Embryonic facial prominence (tissue), 1 donor: ENCODE data around the gene TMEM114.

ENCODE experiments used
- DNase-seq: peaks from one replicate; pipeline ENCODE4 v3.0.0-alpha.2; 2016; ENCODE audit errors: extremely low spot score

Gene TMEM114

DNA sequence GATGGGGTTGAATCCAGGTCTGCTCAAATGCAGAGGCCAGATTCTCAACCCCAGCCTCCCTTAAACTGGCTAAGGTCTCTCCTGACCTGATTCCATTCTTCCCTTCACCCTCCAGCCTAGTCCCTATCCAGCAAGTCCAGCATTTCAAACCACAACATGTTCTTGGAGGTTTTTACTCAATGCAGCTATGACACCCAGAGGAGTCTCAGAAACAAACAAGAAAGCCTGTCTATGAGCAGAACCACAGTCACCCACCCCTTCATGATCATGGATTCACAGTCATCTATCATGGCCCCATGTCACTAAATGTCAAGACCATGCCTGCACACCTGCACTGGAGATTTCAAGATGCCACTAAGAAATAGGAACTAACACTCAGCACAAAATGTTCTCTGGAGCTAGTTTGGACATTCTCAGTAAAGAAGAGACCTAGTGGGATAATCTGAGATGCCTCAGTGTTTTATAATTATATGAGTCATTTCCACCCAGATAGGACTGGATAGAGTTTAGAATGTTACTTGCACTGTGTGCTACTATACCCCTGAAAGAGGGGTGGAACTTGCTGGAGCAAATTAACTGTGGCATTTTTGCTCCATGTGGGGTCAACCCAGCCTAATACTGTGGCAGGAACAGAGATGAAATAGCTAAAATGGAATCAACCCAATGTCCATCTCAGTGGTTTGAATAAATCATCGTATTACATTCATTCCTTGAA lies 21.7 kb upstream of the TMEM114 start:
- no peak for DNase-seq

DNA sequence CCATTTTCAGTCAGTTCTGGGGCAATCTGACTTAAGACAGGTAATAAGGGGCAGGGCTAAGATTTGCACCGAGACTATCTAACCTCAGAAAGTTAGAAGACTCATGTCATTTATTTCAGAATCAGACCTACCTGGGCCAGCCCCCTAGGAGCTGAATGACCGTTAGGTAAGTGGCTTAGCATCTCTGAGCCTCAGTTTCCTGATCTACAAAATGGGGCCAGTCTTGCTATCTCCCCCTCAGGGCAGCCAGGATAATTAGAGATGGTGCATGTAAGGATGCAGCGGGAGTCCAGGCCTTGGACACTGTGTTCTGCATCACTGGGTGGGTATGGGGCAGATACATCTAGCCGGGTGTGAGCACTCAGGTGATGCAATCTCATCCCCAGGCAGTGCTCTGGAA lies 20.8 kb upstream of the TMEM114 start:
- no peak for DNase-seq

DNA sequence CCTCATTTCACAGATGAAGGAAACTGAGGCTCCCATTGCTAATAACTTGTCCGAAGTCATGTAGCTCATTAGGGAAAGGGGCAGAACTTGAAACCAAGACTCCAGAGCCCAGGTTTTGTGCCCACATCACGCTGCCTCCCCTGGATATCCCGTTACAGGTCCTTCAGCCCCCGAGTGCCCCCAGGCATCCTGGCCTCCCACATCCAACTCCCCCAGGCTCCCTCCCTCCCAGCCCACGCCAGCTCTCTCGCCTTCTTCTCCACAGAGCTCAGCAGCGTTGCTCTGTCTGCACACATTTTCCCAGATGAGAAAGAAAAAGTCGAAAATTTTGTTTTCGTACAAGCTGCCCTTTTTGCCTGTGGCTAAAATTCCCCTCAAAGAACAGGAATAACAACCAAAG lies 16.9 kb upstream of the TMEM114 start:
- no peak for DNase-seq

DNA sequence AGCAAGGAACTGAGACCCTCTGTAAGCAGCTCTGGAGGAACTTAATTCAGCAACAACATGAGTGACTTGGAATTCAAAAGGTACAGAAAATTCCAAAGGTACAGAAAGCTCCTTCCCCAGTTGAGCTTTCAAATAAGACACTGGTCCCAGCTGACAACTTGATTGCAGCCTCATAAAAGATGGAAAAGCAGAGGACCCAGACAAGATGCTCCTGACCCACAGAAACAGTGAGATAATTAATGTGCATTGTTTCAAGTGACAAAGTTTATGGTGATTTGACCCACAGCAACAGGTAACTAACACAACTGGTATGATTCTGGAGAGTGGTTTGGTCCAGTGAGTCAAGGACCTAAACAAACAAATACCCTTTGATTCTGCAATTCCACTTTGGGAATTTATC lies 15.2 kb upstream of the TMEM114 start:
- DNase-seq = no peak

DNA sequence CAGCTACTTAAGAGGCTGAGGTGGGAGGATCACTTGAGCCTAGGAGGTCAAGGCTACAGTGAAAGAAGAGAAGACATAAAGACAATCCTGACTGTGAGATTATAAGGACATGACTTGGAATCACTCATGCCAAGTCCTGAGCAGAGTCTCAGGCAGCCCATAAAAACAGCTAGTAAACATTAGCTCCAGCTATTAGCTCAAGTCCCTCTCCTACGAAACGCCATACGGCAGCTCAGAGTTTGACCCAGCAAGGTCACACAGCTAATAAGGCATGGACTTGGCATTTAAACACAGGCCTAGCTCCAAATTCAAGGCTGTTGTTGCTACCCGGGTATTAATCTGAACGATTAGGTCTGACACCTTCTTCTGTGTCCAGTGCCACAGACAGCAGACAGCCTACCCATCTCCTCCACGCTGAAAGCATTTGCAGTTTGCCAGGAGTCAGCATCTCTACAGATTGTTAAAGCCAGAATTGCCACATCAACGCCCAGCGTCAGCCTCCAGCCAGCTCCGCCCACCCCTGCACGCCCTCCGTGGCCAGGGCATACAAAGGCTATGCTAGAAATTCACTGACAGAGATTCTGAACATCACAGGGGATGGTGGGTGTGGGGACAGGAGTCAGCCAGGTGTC lies 9.9 kb upstream of the TMEM114 start:
- no peak for DNase-seq

DNA sequence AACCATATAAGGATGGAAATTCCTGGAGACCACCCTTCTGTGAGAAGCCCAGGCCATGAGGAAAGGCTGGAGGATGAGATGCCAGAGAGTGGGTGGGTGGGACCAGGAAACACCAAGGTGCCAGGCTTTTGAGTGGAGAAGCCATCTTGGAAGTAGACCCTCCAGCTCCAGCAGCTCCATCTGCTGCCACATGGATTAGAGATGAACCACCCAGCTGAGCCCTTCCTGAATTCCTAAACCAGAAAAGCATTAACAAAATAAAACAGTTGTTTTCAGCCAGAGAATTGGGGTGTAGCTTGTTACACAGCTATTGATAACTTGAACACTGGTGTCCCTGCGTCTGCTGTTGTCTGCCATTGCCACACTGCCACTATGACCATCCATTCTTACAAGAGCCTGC lies 6.3 kb upstream of the TMEM114 start:
- DNase-seq = no peak

DNA sequence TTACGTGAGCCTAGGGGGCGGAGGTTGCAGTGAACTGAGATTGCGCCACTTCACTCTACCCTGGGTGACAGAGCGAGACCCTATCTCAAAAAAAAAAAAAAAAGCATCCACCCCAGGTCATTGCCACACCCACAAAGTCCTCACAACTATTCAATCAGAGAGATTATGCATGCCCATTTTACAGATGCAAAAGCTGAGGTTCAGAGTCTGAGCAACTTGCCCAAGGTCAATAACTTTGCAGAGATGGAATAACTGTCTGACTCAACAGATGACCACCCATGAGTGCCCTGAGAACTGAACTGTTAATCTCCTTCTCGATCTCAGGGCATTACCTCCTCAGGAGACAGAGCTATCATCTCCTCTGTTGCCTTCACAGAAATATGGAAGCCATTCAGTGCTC lies 5.5 kb upstream of the TMEM114 start:
- no peak for DNase-seq

DNA sequence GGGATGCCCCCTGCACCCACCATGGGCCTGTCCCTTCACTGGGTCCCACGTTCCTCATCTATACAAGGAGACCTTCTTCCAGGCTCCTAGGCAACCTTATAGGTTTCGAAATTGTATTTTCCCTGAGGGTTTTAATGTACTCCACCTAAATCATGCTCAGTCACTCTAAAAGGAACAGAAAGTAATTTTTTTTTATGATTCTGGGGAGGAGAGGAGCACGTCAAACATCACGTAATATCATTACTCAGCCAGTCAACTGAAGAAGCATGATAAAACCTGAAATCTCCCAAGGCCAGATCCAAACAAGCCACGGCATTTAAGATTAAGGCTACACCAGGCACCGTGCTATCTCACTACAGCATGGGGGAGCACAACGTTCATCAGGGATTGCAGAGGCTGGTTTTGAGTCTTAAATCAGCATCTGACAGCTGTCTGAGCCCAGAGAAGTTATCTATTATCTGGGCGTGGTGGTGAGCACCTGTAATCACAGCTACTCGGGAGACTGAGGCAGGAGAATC lies 3.9 kb upstream of the TMEM114 start:
- no peak for DNase-seq

DNA sequence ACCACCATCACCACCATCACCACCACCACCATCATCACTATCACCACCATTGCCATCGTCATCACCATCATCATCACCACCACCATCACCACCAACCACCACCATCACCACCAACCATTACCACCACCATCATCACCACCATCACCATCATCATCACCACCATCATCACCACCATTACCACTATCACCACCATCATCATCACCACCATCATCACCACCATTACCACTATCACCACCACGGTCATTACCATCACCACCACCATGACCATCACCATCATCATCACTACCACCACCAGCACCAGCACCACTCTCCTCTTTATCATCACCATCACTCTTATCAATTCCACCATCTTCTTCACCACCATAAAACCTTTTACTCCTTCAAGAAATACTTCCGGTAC lies 1.1 kb upstream of the TMEM114 start:
- no peak for DNase-seq

DNA sequence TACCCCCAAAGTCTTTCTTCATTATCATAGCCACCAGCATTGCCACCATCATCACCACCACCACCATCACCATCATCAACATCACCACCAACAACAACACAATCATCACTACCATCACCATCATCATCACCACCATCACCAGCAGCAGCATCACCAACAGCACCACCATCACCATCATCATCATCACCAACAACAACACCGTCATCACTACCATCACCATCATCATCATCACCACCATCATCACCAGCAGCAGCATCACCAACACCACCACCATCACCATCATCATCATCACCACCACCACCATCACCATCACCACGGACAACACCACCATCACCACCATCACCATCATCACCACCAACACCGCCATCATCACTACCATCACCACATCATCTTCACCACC lies 500 bp upstream of the TMEM114 start:
- DNase-seq = no peak

DNA sequence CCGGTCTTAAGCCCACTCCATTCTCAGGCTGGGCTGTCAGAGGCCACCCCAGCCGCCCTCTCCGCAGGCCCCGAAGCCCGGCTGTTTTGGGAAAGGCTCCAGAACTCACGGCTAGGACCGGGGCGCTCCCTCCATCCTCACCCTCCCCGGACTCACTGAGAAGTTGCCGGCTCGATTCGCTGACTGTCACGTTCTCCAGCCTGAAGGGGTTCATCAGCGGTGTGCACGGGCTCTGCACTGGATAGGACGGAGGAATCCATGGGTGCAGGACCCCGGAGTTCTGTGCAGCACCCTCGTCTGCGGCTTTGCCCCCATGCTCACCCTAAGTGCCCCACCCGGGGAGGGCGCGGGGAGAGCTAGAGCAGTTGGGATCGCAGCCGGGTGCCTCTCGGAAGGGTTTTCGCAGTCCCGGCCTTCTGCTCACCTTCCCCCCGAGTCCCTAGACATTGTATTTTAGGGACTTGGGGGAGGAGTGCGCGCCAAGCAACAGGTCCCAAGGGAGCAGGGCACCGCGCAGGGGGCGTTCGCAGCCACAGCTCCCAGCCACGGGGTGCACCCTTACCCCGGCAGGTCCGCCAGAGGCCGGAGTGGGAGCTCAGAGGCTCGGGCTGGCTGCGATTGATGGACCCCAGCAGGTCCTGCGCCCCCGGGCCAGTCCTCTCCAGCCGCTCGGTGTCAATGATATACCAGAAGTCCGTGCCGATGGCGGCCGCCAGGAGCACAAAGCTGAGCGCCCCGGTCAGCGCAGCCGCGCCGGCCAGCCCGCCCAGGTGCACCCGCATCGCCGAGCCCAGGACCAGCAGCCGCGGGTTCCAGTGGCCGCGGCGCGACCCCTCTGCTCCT lies 1.0 kb downstream of the TMEM114 start:
- DNase-seq = no peak

DNA sequence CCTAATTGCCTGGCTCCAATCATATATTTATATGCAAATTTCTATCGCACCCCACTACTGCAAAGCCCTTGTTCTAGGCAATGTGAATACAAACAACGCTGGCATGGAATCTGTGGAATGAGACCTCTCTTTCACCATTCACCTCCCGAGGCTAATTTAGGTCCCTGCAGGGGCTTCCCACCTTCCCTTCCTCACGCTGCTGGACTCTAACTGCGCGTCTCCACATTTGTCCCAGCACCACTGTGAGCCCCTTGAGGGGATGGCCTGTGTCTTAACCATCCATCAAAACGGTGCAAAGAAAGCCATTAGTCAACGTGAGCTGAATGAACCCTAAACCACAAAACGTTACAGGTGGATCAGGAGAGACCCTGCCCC lies 1.6 kb downstream of the TMEM114 start:
- DNase-seq = no peak

DNA sequence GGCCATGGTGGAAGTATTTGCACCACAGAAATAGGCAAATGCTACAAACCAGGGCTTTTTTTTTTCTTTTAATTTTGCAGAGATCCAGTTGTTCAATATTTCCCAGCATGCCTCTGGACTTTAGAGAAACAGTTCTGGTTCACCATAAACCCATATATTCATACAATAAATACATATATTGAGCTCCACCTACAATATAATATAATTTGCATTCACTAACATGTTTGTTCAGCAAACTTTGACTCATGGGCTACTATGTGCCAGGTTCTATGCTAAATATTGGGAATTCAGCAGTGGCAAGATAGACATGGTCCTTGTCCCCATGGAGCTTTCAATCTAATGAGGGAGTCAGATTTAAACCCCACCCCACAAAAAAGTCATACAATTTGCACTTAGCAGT lies 3.2 kb downstream of the TMEM114 start:
- DNase-seq = no peak

DNA sequence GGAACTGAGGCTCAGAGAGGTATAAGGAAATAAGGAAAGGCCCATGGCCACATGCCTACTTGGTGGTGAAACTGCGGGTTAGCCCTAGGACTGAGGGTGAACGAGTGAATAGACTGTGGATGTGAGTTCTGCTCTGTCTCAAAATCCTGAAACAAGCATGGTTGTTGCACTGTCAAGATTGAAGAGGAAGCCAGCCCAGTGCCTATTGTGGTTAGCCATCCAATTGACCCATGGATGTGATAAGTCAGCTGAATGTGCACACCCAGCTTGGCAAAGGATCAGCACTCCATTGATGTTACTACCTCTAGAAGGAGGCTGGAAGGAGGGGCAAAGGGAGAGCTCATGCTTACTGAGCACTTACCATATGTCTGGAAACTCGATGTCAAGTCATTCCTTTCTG lies 4.5 kb downstream of the TMEM114 start:
- DNase-seq = no peak

DNA sequence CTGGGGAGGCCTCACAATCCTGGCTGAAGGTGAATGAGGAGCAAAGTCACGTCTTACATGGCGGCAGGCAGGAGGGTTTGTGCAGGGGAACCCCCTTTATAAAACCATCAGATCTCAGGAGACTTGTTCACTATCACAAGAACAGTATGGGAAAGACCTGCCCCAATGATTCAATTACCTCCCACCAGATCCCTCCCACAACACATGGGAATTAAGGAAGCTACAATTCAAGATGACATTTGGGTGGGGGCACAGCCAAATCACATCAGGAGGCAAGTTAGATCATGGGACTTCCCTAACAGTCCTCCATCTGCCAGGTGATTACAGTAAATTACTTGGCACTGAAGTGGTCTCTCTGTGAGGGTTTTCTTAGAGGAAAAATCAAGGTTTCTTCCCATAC lies 5.3 kb downstream of the TMEM114 start:
- DNase-seq = no peak

DNA sequence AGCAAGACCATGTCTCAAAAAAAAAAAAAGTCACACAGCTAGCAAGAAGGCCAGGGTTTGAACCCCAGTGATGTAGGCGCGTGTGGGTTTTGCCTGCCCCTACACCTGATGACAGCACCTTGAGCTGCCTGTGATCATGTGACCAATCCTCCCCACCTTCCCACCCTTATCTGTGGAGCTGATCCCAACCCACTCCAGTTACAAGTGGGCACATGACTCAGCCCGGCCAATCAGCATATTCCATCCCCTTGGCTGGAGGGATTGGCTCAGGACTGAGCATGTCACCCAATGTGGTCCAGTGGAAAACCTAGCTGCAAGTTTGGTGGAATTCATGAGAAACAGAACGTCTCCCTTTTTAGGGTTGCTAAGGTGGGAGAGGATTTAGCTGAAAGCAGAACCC lies 6.6 kb downstream of the TMEM114 start:
- no peak for DNase-seq

DNA sequence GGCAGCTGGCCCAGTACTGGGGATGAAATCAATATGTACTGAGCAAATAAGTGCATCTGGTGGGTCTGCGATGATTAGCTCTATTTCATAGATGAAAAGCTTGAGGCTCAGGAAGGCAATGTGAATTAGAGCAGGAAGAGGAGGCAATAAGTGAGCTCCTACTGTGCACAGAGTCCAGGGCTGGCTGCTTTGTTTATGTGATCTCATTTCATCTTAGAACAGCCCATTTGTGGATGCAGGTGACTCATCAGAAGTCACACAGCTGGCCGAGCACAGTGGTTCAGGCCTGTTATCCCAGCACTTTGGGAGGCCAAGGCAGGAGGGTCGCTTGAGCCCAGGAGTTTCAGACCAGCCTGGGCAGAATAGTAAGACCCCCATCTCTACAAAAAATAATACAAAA lies 7.1 kb downstream of the TMEM114 start:
- DNase-seq = no peak

DNA sequence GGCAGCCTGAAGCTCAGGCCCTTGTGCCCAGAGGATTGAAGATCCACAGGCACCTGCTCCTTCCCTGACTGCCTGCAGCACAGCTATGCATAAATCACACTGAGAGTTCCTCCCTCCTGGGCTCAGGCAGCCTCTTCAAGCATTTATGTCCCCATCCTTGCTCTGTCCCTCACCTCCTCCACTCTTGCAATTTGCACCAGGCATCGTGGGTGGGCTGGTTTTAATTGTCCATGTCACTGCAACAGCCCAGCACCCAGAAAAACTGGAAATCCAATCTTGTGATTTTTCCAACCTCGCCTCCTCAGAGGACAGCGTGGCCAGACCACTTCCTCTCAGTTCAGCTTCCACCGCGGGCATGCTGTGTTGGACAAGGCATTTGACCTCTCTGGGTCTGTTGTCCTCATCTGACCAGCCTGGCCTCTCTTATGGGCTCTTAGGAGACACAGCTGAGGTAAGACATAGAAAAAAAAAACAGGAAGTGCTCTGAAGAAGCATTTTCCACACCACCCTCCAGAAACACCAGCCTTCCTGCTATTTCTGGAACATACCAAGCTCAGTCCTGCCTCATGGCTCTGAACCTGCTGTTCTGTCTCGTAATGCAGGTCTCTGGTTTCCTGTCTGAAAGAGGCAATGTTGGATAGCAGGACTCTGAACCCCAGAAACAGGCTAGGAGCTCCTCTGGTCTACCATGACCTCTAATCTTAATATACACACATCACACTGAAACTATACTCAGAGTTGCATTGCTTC lies 8.3 kb downstream of the TMEM114 start:
- no peak for DNase-seq

DNA sequence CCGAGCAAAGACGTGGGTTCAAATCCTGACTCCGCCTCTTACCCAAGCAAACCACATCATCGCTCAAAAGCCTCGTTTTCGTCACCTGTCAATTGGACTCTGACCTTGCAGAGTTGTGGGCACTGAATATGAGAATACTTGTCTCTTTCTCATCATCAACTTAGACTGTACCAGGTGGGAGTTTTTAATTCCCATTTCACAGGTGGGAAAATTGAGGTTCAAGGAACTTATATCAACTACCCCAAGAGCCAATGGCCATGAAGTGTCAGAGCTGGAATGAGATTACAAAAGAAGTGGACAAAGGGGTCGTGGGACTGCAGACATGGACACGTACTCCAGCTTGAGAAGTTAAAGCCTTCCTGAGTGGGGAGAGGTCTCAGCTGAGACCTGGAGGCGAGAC lies 10.8 kb downstream of the TMEM114 start:
- DNase-seq = no peak

DNA sequence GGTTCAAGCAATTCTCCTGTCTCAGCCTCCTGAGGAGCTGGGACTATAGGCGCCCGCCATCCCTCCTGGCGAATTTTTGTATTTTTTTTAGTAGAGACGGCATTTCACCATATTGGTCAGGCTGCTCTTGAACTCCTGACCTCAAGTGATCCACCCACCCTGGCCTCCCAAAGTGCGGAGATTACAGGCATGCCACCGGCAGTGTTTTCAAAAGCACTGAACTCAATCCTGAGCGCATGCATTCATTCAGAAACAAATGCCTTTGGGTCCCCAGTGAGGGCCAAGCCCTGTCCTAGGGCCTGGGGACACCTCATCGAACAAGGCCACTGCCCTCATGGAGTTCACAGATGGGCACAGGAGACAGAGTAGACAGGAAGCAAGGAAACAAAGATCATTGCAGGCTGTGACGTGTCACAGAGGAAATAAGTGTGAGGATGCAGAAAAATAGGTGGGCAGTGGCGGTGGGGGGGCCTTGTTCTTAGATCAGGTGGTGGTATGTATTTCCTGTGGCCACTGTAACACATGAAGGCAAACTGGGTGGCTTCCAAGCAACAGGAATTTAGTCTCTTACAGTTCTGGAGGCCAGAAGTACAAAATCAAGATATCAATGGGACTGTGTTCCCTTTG lies 12.5 kb downstream of the TMEM114 start:
- no peak for DNase-seq

DNA sequence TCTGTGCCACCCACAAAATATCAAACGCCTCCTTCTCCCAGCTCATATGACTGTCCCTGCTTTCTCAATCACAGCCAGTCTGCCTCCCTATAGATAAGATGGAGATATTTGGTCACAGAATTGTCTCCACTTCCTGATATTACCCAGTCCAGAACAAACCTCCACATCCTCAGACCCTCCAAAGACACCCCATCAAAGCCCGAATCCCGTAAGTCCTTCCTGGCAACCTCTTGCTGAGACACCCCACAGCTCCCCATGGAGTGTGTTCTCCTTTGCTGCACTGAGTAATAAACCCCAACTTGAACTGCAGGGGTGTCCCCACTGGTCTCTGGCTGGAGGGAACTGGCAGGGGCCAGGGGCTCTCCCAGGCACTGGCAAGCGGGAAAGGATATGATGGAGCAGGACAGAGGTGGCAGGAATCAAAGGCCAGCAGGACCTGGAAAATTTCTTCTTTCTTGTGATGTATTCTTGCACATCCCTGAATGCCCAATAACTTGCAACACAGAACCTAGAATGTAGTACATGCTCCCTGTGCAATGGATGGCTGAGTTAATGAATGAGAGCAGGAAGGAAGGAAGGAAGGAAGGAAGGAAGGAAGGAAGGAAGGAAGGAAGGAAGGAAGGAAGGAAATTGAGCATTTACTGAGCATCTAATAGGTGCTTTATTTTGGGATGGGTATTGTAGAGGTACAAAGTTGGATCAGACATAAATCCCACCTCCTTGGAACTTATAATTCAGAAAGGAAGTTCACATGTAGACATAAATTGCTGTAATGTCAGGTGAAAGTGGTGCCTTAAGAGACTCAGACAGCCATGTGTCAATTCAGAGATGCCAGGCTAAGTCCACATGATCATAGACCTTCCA lies 13.9 kb downstream of the TMEM114 start:
- DNase-seq = no peak
